ENCODE results near the gene FBLN2.
A peak's percentile ranks its signal among the peaks of the same experiment; 100 is the strongest.

FBLN2 gene

DNA sequence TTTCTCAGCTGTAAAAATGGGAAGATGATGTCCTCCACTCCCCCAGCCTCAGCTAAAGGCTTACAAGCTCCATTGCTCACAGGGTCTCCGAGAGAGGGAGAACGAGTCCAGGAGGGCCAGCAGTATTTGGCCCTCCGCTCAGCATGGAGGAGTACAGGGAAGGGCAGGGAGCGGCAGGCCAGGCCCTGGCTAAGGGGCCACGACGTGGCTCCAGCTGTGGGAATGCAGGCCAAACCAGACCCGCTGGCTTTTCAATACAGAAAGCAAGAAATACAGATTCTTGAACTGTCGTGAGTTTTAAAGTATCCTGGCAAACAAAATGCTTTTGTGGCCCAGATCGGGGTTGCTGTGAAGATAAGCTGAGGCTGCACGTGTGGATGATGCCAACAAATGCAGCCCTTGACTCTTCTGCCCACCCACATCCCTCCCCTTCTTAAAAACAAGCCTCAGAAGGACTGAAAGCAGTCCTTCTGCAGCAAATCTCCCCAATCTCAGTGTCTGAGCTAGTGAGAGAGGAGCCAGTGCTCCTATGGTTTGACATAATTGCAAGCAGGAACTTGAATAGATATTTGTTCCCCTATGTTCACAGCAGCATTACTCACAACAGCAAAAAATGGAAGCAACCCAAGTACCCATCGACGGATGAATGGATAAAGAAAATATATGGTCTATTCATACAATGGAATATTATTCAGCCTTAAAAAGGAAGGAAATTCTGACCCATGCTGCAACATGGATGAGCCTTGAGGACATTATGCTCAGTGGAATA lies 18.5 kb upstream of the FBLN2 start:
- DNase-seq (ENCODE audit: low read depth in 2 of 3, low spot score in 2 of 3): no peak

DNA sequence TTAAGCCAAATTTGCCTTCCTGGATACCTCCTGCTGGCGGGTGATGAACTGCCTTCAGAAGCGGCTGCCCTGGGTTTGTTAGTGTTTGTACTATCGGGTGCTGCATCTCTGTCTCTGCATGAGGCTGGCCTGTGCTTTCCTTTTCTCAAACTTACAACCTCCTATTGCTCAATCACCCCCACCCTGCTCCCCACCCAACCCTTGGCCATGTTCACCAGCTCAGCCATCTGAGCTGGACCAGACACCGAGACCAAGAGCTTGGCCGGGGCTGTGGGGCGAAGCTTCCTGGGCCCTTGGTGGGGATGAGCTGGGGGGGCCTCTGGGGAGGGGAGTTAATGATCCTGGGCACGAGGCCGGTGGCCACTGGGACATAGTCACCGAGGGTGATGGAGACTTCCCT lies 16.8 kb upstream of the FBLN2 start:
- DNase-seq (ENCODE audit: low read depth in 2 of 3, low spot score in 2 of 3): no peak

GRCh38 chr3:13532631-13533030 lies 16.3 kb upstream of the FBLN2 start:
- no peak for DNase-seq (ENCODE audit: low read depth in 2 of 3, low spot score in 2 of 3)

GRCh38 chr3:13533885-13534301 lies 15.0 kb upstream of the FBLN2 start:
- DNase-seq (ENCODE audit: low read depth in 2 of 3, low spot score in 2 of 3): no peak

DNA sequence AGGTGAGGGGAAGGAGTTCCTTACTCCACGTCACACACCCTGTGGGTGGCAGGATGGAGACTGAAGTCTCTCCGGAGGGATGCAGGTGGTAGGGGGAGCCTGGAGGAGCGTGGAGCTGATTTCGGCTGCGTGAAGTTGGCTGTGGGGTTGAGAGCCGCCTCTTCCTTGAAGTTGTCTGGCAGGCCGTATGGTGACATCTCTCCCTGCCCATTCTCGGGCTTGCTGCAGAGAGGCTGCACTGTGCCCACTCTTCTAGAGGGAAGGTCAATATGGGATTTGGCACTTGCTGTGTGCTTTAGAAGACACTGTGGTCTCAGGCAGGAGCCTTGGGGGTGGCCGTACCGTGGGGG lies 13.4 kb upstream of the FBLN2 start:
- DNase-seq (ENCODE audit: low read depth in 2 of 3, low spot score in 2 of 3): no peak

GRCh38 chr3:13535905-13536304 lies 13.0 kb upstream of the FBLN2 start:
- DNase-seq (ENCODE audit: low read depth in 2 of 3, low spot score in 2 of 3): no peak

DNA sequence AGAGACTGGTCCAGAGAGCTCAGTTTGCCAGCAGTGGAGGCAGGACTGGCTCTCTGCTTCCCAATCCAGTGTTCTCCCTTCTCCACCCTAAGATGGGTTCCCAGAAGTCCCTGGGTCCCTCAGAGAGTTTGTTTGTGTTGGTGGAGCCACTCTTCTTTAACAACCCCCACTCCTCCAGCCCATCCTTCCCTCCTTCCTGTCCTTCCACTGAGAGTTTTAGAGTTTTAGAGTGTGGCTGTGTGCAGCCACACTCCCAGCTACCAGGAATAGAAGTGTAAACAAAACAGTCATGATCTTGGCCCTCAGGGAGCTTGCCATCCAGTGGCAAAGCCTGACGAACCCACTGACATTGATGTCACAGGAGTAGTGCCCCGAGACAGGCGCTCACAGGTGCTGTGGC lies 12.5 kb upstream of the FBLN2 start:
- DNase-seq (ENCODE audit: low read depth in 2 of 3, low spot score in 2 of 3): no peak

DNA sequence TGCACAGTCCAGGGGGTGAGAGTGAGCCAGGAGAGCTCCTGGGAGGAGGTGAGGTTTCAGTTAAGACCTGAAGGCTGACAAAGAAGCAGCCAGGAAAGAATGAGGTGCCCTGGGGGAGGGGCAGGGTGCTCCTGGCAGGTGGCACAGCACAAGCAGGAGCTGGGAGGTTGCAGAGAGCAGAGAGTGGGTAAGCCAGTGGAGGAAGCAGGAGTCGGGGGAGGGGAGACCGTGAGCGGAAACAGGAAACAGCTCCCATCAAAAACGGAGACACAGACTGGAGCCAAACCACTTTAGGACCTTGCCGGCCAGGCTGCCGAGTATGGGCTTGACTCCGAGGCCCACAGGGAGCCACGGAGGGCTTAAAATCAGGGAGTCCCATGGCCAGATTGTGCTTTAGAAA lies 12.1 kb upstream of the FBLN2 start:
- no peak for DNase-seq (ENCODE audit: low read depth in 2 of 3, low spot score in 2 of 3)

DNA sequence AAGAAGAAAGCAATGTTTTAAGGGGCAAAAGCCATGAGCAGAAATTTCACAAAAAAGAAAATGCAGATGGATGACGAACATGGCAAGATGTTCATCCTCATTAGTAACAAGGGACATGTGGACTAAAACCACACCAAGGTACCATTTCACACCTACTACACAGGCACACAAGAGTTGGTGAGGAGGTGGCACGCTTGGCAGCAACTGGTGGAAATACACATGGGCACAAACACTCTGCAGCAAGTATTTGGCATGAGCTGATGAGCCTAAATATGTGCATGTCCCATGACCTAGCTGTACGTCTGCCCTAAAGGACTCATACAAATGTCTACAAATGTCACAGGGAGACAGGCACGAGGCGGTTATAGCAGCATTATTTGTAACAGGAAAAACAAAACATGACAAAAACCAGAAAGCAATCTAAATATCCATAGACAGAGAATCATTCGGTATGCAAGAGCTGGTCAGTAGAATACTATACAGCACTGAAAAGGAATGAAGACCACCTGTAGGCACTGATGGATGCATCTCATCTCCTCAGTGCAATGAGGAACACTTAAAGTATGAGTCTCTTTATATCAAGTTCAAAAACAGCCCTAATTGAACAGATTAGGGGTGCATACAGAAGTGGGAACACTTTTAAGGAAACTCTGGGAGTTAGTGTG lies 11.5 kb upstream of the FBLN2 start:
- no peak for DNase-seq (ENCODE audit: low read depth in 2 of 3, low spot score in 2 of 3)

- no peak for DNase-seq (ENCODE audit: low read depth in 2 of 3, low spot score in 2 of 3)
Observed at GRCh38 chr3:13537909-13538296, 11.0 kb upstream of the FBLN2 start.

- DNase-seq (ENCODE audit: low read depth in 2 of 3, low spot score in 2 of 3): no peak
Observed at GRCh38 chr3:13538520-13539291, 10.2 kb upstream of the FBLN2 start.

GRCh38 chr3:13539292-13539638 lies 9.7 kb upstream of the FBLN2 start:
- no peak for DNase-seq (ENCODE audit: low read depth in 2 of 3, low spot score in 2 of 3)

GRCh38 chr3:13539671-13540070 lies 9.3 kb upstream of the FBLN2 start:
- DNase-seq (ENCODE audit: low read depth in 2 of 3, low spot score in 2 of 3): no peak

DNA sequence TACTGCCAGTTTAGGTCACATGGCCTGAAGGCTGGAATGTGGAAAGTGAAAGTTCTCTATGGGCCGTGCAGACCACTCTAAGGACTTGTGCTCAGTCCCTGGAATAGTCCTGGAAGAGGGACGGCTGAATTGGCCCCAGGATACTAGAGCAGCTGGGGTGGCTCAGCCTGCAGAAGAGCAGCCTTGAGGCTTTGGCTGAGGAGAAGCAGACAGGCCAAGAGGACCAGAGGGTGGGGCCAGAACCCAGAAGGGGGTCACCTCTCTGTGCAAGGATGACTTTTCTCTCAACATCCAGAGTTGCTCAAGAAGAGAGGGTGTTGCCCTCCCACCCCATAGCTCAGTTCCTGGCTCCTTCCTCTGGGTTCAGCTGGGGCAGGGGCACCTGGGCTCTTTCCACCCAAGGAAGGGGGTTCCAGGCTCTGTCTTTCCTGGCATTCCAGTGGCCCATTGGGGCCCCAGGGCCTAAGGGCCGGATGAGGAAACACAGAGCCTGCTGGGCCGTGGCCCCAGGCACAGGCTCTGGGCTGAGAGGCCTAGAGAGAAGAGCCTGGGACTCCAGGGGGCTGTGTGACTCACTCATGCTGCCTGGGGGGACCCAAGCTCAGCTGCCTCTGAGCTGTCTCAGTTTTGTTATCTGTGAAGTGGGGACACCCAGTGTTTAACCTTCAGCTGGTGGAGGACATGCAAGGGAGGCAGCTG lies 8.5 kb upstream of the FBLN2 start:
- no peak for DNase-seq (ENCODE audit: low read depth in 2 of 3, low spot score in 2 of 3)

GRCh38 chr3:13541691-13542090 lies 7.2 kb upstream of the FBLN2 start:
- DNase-seq (ENCODE audit: low read depth in 2 of 3, low spot score in 2 of 3): no peak

DNA sequence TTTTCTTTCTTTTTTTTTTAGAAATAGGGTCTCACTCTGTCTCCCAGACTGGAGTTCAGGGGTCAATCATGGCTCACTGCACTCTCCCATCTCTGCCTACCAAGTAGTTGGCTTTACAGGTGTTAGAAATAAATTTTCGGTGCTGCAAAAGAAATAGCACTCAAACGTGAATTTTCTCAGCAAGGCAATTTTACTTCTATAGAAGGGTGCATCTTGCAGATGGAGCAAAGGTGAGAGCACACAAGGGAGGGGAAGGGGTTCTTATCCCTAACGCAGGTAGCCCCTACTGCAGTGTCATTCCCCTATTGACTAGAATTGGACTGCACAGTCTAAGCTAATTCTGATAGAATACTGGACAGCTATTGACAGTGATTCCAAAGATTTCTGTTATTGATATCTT lies 6.8 kb upstream of the FBLN2 start:
- DNase-seq (ENCODE audit: low read depth in 2 of 3, low spot score in 2 of 3): no peak

GRCh38 chr3:13543253-13543652 lies 5.7 kb upstream of the FBLN2 start:
- no peak for DNase-seq (ENCODE audit: low read depth in 2 of 3, low spot score in 2 of 3)

DNA sequence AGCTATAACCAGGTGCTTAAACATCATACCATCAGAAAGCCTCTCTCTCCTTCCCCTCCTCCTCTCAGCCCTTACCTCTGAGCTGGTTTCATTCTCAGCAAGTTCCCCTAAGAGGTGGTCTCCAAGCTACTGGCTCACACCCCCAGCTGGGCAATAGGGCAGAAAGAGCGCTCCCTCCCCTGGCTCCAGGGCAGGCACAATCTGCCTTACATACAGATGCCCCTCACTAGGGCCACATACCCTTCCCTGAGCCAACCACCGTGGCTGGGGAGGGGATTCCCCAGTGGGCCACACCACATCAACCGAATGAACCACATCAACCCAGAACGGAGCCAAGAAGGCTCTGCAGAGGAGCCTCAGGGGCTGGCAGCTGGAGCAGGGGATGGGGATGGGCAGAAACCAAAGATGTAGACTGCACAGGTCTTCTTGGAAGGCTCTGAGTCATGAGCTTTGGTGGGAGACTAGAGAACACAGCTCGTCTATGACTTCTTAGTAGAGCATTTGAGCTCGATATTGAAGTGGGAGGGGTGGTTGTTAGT lies 4.6 kb upstream of the FBLN2 start:
- DNase-seq (ENCODE audit: low read depth in 2 of 3, low spot score in 2 of 3): peak; percentile 33 to 57 (median 56)

GRCh38 chr3:13544951-13545651 lies 3.8 kb upstream of the FBLN2 start:
- DNase-seq (ENCODE audit: low read depth in 2 of 3, low spot score in 2 of 3): no peak

DNA sequence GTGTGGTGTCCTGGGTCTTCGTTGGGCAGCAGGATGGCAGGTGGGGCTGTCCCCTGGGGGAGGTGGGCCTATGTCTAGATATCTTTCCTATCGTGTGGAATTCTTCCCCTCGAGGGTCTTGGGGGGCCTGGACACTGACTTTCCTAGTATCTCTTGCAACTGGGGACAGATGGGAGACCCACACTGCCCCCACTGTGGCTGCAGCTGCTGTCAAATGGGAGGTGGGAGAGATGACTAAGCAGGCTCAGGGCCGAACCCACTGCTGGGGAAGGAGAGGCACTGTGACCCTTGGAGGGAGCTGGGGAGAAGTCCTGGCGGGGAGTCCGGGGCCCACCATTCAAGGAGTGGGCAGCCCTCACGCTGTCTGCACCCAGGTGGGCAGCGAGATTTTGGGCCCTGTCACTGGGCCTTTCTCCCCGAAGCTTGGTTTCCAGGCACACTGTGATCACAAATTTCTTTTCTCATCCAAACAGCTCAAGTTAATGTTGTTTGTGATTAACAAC lies 2.9 kb upstream of the FBLN2 start:
- DNase-seq (ENCODE audit: low read depth in 2 of 3, low spot score in 2 of 3): no peak
